Mesenteric fat pad (tissue), 1 donor: ENCODE measurements around the gene TUT1. TPM values are rescaled to one million over a fixed set of nuclear protein-coding genes. Genes with fewer than 3 reads are reported as not detected.
"Not testable (repeated sequence)": the region's sequence is repeated elsewhere in the genome, so short reads cannot be mapped to it uniquely, and the experiment has no call there.

Experiments
- DNase-seq: peaks from one replicate; pipeline ENCODE4 v3.0.0-alpha.2; 2020; ENCODE audit warnings: low spot score
- total RNA-seq: library from RNA; stranded (reverse); fragmentation: NEBNext Ultra II Directional; extraction: Animal tissue kit (Norgen Biotek cat#: 25700); gene quantifications from one replicate; pipeline ENCODE4 v1.2.1, GENCODE V29; 2021
- donor health status: DM: yes; HTN: yes; CAD: no.

The TUT1 gene
- total RNA-seq, 1 donor from 2014 or later, result 13.4 TPM

DNA sequence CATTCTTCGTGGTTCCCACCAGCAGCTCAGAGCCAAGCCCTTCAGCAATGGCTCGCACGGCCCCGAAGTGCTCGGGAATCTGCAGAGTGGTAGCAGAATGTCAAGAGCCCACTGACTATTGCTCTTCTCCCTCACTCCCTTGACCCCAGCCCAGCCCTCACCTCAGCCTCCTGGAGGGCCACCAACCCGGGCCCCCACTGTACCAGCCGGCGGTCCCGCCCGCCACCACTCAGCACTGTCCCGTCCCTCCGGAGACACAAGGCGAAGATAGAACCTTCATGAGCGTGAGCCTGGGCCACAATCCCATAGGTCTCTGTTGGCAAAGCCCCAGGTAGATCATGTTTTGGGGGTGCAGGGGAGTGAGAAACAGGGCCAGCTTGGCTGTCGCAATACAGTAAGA lies 14.6 kb upstream of the TUT1 start:
- no peak for DNase-seq

DNA sequence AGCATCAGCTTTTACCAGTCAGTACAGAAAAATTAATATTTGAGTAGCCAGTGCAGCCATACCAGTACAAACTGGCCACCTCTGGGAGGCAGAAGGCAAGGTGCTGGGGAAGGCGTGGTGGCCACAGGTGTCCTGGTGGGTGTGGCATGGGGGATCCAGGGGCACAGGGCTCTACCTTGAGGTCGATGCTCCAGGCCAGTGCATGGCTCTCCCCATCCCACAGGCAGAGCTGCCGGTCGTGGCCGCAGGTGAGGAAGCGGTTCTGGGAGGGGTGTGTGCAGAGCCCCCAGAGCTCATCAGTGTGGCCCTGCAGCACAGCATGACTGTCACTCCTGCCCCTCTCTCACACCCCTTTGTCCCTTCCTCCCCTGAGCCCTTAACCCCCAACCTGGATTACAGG lies 14.1 kb upstream of the TUT1 start:
- no peak for DNase-seq

DNA sequence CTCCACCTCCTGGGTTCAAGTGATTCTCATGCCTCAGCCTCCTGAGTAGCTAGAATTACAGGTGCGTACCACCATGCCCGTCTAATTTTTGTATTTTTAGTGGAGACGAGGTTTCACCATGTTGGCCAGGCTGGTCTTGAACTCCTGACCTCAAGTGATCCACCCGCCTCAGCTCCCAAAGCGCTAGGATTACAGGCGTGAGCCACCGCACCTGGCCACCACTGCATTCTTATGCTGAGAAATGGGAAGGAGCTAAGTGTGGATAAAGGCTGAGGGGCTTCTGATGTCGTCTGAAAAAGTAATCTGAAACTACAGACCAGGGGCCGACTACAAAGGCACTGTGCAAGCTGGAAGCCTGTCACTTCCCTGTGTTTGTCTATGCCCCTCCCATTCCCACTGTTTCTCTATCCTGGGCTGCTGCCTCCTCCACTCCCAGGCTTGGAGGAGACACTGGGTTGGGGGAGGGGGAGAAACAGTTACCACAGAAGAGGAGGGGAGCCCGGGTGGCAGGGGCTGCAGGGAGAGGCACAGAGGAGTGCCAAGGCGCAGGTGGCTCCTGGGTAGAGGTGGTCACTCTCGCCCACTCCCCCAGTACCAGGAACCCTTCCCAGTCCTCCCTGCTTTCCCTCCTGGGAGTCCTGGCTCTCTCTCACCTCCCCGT lies 13.3 kb upstream of the TUT1 start:
- DNase-seq, result no peak

DNA sequence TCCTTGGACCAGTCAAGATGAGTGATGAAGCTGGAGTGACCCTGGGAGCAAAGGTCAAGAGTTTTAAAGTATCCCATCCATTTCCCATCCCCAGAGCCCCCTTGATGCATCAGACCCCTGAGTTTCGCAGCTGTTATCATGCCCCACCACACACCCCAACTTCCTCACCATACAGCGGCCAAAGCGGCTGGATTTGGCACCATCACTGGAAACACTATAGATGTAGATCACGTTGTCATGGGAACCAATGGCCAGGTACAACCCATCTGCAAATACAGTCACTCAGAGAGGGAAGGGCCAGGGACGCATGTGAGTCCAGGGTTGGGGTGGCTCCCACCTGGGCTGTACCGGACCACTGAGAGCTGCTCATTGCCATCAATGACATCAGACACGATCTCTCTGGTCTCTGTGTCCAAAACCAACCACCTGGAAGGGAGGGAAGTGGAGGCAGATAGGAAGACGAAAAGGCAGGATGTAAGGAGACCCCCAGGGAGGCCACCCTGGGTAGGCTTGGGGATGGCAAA lies 12.5 kb upstream of the TUT1 start:
- DNase-seq, result no peak

DNA sequence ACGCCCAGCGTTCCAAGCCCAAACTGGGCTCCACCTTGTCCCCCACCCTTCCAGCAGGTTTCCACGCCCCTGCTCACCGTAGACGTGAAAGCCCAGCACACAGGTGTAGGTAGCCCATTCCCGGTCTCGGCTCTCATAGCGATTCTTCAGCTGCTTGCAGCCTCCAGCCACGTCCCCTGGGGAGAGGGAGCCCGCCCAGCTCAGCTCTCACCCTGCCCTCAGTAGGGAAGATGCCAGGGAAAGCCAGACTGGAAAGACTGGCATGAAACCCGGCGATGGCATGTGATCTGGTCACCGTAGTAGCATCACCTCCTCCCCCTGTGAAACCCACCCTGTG lies 11.7 kb upstream of the TUT1 start:
- no peak for DNase-seq

DNA sequence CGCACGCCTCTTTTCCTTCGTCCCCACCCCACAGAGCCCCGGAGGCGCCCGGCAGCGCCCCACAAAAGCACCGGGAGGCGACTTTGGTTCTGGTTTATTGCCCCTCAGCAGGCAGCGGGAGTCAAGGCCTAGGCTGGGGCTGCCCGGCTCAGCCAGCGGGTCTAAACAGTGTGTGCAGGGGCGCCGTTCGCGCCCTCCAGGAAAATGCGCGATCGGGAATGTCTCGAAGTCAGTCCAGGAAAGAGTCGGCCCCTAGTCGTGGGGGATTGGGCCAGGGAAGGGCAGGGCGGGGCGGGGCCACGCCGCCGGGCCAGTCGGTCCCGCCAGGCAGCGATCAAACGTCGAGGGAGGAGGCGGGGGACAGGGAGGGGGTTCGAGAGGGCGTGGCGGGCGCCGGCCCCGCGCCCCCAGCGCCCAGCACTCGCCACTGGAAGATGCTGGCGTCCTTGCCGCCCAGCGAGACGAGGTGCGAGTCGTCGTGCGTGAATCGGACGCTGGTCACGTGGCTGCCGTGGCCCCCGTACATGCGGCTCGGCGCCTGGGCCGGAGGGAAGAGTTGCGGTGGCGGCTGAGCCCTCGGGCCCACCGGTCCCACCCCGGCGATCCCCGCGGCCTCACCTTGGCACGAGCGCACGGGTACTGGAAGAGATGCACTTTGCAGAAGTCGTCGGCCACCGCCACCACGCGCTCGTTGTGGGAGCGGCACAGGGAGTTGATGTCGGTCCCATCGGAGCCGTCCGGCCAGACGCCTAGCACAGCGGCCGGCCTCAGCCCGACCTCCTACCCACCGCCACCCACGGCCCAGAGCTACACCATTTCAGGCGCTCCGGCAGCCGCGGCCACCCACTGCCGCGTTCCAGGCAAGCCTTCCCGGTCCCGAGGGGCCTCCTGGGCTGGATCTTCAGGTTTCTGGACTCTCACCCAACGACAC lies 11.1 kb upstream of the TUT1 start:
- DNase-seq, result no peak

DNA sequence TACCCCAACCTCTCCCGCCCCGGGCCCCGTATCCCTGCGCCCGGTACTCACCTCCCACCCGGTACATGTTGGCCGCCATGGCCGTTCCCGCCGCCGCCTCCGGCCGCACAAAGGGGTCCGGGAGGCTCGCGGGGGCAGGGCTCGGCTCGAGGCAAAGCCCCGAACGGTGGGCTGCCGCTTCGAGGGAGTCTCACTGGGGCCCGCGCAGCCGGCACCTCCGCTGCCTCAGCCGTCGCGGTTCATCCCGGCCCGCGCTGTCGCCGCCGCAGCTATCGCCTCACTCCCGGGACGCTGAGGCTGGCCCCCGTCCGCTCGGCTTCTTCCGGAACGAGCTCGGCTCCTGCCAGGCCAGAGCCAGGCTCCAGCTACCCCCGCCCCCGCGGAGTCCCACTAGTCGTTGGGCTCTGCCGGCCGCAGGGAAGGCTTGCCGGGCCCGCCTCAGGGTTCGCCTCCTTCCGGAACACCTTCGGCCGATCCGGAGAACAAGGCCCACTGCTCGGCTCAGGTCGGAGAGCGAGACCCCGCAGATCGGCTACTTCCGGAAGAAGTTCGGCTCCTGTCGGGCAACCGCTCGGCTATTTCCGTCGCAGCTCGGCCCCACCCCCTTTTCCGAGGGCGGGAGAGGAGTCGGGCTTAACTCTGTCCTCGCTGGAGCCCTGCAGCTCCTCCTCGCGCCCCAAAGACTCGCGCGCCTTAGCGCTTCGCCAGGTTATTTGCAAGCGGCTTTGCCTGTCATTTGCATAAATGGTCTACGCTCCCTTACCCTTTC lies 10.2 kb upstream of the TUT1 start, which contains the start of gene MTA2:
MTA2 (minus strand) TSS at position 494 of the 769 bp plus-strand sequence; CDS start at position 79, 415 bp downstream.
- peak; percentile 99 for DNase-seq

DNA sequence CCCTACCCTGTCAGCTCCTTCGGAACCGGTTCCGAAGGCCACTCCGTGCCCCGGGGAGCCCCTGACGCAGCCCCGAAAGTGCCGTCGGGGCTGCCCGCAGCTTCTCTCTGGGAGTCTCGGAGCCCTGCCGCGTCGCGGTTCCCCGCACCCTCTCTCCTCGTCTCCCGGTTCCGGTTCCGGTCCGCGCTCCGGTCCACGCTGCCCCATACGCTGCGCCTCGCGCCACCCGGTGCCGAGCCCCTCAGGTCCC lies 9.7 kb upstream of the TUT1 start:
- no peak for DNase-seq

DNA sequence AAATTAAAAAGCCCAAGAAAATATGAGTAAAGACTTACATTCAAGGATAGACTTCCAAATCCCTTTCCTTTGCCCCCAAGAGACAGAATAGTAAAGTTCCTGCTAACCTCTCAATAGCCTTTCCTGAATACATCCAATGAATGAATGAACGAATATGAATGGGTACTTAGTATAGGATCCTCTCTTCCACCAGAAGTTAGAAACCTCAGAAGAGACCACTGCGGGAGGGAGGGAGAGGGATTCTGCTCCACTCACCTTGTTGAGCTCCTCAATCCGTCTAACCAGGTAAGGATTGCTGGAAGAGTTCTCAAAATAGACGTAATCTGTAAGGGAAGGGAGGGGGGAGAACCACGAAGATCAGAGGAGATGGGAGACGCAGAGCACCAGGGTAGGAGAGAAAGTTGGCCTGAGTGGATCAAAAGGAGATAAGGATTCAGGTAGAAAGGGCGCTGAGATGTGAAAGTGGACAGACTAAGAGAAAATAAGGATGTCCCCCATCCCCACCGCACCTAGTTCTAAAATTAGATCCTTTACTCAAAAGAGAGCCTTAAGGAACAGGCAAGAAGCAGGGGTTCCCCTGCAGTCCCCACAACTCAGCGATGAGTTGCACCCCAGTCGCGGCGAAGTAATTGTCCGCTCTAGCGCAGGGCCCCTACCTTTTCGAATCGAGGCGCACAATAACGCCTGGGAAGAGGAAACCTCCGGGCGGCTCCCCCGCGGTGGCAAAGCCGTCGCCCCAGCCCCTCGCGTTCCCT lies 9.2 kb upstream of the TUT1 start:
- no peak for DNase-seq

DNA sequence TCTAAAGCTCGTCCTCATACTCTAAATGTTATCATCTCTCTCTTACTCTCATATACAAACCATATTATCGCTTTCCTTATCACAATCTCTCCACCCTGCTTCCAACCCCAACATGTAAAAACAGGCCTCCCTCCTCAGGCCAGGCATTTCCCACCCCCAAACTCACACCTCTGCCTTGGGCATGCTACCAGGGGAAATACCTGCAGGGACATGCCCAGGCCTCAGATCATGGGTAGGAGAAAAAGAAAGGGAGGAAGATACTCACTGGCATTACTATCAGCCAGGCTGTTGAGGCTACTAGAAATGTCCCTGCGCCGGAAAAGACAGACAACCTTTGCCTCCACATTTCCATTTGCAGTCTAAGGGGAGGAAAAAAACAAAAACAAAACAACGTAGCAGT lies 8.6 kb upstream of the TUT1 start:
- DNase-seq, result no peak

DNA sequence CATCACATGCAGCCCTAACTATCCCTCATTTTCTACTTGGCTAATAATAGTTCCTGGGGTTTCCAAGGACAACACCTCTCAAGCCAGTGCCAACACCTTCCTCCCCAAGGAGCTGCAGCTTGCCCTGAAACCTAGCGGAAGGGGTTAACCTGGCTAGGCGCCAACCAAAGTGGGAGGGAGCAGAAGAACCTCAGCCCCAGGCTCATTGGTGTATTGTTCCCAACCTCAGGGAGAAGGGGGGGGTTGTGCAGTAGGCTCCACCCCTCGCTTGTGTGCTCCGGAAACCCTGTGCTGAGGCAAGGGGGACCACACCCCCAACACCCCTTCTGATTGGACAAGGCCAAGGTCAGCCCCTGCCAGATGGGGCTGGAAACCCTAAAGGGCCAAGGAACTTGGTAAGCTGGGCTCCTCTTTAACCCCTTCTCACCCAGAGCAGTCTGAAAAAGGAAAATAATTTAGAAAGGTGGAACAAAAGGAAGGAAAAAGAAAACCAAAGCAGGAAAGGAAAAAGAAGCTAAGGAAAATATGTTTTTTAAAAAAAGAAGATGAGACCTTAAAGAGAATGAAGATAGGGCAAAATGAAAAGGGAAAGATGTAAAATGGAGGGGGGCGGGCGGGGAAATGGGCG lies 7.9 kb upstream of the TUT1 start:
- DNase-seq, result no peak

DNA sequence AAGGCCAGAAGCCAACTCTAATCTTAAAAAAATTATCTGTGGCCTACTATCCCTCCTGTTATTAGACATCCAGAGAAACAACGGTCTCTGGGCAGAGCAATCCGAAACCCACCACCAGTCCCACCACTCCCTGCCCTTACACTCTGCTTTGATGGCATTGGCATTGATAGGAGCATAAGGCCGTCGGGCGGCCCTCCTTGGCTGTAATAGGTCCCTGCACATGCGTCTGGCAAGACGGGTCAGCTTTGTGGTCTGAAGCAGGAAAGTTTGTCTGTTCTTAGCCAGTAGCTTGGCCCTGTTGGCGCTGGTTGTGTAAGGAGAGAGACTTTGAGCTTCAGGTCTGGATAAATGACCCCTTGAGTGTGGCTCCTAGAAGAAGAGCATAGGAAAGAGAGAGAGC lies 3.8 kb upstream of the TUT1 start:
- DNase-seq, result no peak

DNA sequence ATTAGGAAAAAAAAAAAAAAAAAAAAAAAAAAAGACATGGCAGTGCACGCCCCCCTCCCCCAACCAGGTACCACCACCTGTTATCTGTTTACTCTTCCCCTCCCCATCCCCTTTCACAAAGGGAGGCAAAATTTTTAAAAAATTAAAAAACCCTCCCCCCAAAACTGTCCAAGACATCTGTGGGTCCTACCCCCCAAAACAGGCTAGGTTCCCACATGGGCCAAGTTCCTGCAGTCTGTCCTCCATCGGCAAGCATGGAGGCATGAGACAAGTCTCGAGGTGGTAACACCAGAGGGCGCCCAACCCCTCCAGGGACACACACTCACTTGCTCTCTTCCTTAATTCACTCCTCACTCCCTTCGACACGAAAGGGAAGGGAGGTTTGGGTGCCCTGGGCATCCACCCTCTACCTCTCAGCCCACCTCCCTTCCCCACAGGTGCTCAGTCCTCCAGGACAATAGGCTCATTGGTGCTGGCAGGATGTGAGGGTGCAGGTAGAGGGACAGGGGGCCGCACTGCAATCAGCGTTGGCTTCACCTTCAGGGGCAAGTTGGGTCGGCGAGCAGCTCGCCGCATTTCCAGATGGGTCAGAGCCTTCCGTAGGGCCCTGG lies 2.2 kb upstream of the TUT1 start:
- DNase-seq, result no peak

DNA sequence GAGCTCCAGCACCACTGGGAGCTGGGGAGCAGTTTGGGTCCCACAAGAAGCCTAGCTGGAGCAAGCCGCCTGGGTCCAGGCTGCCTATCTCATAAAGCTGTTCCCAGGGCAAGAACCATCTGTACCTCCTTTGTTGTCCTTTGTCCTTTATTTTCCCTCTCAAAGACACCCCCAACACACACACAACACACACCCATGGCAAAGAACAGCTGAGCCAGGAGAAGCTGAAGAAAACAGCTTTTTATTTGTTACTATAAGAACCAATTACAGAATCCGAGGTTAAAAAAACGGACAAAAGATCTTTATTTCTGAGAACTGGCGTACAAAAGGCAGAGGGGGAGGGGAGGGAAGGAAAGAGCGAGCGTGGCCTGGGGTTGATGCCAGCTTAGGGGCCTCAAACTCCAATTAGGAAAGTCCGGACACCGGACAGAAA lies 1.7 kb upstream of the TUT1 start:
- no peak for DNase-seq

DNA sequence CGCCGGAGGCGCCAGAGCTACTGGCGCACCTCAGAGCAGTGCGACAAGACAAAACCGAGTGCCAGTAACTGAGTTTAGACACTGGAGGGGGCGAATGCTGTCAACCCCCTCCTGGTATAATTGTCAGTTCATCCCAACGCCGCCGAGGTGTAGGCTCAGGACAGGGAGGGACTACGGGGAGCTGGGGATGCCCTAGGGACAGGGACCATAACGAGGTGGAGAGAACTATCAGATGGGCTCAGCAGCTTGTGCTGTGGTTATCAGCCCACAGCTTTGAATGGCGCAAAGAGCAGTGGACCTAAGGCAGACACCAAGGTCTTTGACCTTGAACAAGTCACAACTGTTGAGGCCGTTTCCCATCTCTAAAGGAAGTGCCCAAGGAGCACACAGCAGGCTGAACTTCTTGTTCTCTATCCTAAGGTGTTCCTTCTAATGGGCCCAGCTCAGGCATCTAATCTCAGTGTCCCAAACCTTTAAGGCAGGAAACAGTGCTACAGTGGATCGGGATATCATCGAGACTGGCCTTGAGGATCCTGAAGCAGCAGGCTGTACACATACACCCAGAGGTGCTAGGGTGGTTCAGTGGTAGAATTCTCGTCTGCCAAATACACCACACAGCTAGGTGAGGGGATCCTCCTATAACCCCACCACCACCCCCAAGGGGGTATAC lies 958 bp upstream of the TUT1 start:
- no peak for DNase-seq

DNA sequence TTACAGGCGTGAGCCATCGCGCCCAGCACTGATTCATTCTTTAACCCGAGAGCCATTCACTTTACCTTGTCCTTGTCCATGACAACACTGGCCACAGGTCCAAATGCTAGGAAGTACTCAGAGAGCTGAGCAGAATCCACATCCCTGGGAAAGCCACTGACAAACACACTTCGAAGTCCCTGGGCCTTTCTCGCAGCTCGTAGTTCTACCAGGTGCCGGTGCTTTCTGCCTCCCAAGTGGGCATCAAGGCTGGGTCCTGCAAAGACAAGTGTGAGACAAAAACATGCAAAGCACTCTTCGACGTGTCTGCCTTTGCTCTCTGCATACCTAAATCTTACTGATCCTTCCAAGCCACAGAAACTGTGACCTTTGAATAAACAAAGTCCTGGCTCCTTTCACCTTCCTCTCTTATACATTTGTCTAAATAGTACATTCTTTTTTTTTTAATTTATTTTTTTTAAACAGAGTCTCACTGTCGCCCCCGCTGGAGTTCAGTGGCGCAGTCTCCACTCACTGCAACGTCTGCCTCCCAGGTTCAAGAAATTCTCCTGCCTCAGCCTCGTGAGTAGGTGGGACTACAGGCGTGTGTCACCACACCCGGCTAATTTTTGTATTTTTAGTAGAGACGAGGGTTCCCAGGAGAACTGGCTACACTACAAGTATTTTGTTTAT lies 2.2 kb downstream of the TUT1 start:
- DNase-seq, result no peak

DNA sequence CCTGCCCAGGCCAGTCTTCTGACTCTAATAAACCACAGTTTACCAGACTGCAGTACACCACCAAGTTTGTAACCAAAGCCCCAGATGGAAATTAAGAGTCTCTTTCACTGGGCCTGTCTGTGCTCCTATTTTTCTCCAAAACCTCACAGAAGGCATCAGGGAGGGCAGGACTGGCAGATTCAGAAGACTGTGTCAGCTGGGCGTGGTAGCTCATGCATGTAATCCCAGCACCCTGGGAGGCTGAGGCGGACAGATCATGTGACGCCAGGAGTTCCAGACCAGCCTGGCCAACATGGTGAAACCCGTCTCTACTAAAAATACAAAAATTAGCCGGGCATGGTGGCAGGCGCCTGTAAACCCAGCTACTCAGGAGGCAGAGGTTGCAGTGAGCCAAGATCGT lies 6.0 kb downstream of the TUT1 start:
- not testable (repeated sequence) for DNase-seq

DNA sequence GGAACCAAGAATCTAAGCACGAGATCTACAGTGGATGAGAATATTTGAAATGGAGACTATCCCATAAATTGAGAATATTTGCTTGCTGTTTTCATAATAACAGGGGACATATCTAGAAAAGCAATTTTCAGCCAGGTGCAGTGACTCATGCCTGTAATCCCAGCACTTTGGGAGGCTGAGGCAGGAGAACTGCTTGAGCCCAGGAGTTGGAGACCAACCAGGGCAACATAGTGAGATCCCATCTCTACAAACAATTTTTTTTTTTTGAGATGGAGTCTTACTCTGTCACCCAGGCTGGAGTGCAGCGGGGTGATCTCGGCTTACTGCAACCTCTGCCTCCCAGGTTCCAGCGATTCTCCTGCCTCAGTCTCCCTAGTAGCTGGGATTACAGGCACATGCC lies 9.6 kb downstream of the TUT1 start:
- not testable (repeated sequence) for DNase-seq
